Glutamatergic neuron (in vitro differentiated cells): Measurements from ENCODE around the gene HIRIP3. TPM values are rescaled to one million over a fixed set of nuclear protein-coding genes. Genes with fewer than 3 reads are reported as not detected.

Experiments used
- DNase-seq: peaks from one replicate; pipeline ENCODE4 v3.0.0; 2022
- H3K27ac Mint-ChIP-seq: one replicate; pipeline ENCODE4 v1.8.0; 2020; ENCODE audit warnings: mild to moderate bottlenecking, mixed read lengths, inconsistent platforms; ENCODE audit not compliant: unreplicated experiment
- H3K27me3 Mint-ChIP-seq: one replicate; pipeline ENCODE4 v1.8.0; 2020; ENCODE audit warnings: mild to moderate bottlenecking, moderate library complexity, mixed read lengths, inconsistent platforms; ENCODE audit not compliant: unreplicated experiment
- H3K36me3 Mint-ChIP-seq: one replicate; pipeline ENCODE4 v1.8.0; 2020; ENCODE audit warnings: mild to moderate bottlenecking, mixed read lengths, inconsistent platforms; ENCODE audit not compliant: unreplicated experiment
- H3K4me1 Mint-ChIP-seq: one replicate; pipeline ENCODE4 v1.8.0; 2020; ENCODE audit warnings: mild to moderate bottlenecking, low read depth, mixed read lengths, inconsistent platforms; ENCODE audit not compliant: unreplicated experiment
- H3K4me3 Mint-ChIP-seq: one replicate; pipeline ENCODE4 v1.8.0; 2020; ENCODE audit warnings: mild to moderate bottlenecking, mixed read lengths, inconsistent platforms; ENCODE audit not compliant: unreplicated experiment
- H3K9me3 Mint-ChIP-seq: one replicate; pipeline ENCODE4 v1.8.0; 2020; ENCODE audit warnings: mild to moderate bottlenecking, moderate library complexity, mixed read lengths, inconsistent platforms; ENCODE audit not compliant: unreplicated experiment
- CTCF ChIP-seq: fragments of 200-600 bp; sonication (generic); IDR thresholded peaks from one replicate; pipeline ENCODE4 v1.5.0; 2021; ENCODE audit not compliant: partially characterized antibody, unreplicated experiment
- total RNA-seq: library from RNA; stranded (reverse); fragmentation: NEBNext Ultra II Directional; extraction: Animal tissue kit (Norgen Biotek cat#: 25700); gene quantifications from one replicate; pipeline ENCODE4 v1.2.1, GENCODE V29; 2021; ENCODE audit not compliant: unreplicated experiment

HIRIP3 gene
- total RNA-seq, 1 donor from 2014 or later = 12.2 TPM

GRCh38 chr16:30006659-30007377, 11.4 kb upstream of the HIRIP3 start:
- Mint-ChIP-seq H3K4me3 (no peak overlapping the region), H3K9me3 (peaks cover 8% of the 10 kb centered on the region), H3K27me3 (peaks cover 10% of the 10 kb centered on the region), H3K36me3 (no peaks in the 10 kb centered on the region), H3K4me1 (peaks cover 10% of the 10 kb centered on the region), H3K27ac (no peak overlapping the region)
- no peak for DNase-seq
- no peak for TF ChIP-seq CTCF

- no peak for TF ChIP-seq CTCF
- DNase-seq = no peak
- H3K27ac Mint-ChIP-seq = no peak overlapping the region
- peaks cover 10% of the 10 kb centered on the region for H3K27me3 Mint-ChIP-seq
- no peaks in the 10 kb centered on the region for H3K36me3 Mint-ChIP-seq
- H3K9me3 Mint-ChIP-seq = peaks cover 8% of the 10 kb centered on the region
- H3K4me3 Mint-ChIP-seq = no peak overlapping the region
- H3K4me1 Mint-ChIP-seq = peaks cover 10% of the 10 kb centered on the region
Measured at GRCh38 chr16:30006095-30006473, 10.7 kb upstream of the HIRIP3 start.

- Mint-ChIP-seq H3K9me3 (peaks cover 8% of the 10 kb centered on the region), H3K27me3 (peaks cover 11% of the 10 kb centered on the region), H3K36me3 (no peaks in the 10 kb centered on the region), H3K4me3 (no peak overlapping the region), H3K27ac (no peak overlapping the region), H3K4me1 (peaks cover 11% of the 10 kb centered on the region)
- peak; percentile 79 for TF ChIP-seq CTCF
- peak; percentile 66 for DNase-seq
Measured at GRCh38 chr16:30005341-30006094, 10.1 kb upstream of the HIRIP3 start.

GRCh38 chr16:30004811-30005242, 9.4 kb upstream of the HIRIP3 start:
- peaks cover 16% of the 10 kb centered on the region for H3K4me1 Mint-ChIP-seq
- DNase-seq = no peak
- no peak overlapping the region for H3K4me3 Mint-ChIP-seq

More at GRCh38 chr16:30004811-30005242, 9.4 kb upstream of the HIRIP3 start:
- Mint-ChIP-seq H3K9me3 (peaks cover 9% of the 10 kb centered on the region), H3K27ac (no peak overlapping the region), H3K36me3 (no peaks in the 10 kb centered on the region), H3K27me3 (peaks cover 13% of the 10 kb centered on the region)
- TF ChIP-seq CTCF = no peak
